Cardiac fibroblast (primary cell): Measurements from ENCODE around the gene CLPSL1.
A peak's percentile ranks its signal among the peaks of the same experiment; 100 is the strongest.

Experiments used
- DNase-seq, 2 donors: peaks; one replicate each; pipeline versions ENCODE4 v3.0.0 to v3.0.0-alpha.2; 2010; ENCODE audit warnings: low read depth in 2 of 2
- H3K4me3 ChIP-seq, 2 donors: replicated peaks in 1 of 2; 1 replicate in 1 of 2; 2 replicates in 1 of 2; pipeline ENCODE4 v1.5.1; 2011; ENCODE audit warnings: low read depth in 2 of 2, low read length in 2 of 2, mild to moderate bottlenecking in 2 of 2, moderate library complexity in 1 of 2
- CTCF ChIP-seq: IDR thresholded peaks from one replicate; pipeline ENCODE4 v1.5.1; 2011; ENCODE audit warnings: low read depth, mild to moderate bottlenecking, low read length, inconsistent platforms

Gene CLPSL1

GRCh38 chr6:35823601-35824000 is 42.8 kb downstream of the CLPSL1 start:
- DNase-seq, result no peak
- H3K4me3 ChIP-seq, result no peak overlapping the region
- no peak for TF ChIP-seq CTCF

GRCh38 chr6:35824552-35825192 is 43.9 kb downstream of the CLPSL1 start:
- no peak overlapping the region for H3K4me3 ChIP-seq
- no peak for DNase-seq
- TF ChIP-seq CTCF, result no peak

DNA sequence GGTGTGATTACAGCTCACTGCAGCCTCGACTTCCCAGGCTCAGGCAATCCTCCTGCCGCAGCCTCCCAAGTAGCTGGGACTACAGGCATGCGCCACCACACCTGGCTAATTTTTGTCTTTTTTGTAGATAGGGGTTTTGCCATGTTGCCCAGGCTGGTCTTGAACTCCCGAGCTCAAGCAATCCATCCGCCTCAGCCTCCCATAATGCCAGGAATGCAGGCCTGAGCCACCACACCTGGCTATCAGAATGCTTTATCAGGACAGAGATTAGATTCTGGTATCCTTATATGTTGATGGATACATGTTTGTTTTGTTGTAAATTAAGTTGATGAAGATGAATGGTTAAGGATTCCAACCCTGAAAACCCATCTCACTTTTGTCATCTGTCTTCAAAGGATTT is 48.5 kb downstream of the CLPSL1 start:
- no peak overlapping the region for H3K4me3 ChIP-seq
- DNase-seq, result no peak
- TF ChIP-seq CTCF, result no peak

- no peak for DNase-seq
- TF ChIP-seq CTCF, result no peak
- no peak overlapping the region for H3K4me3 ChIP-seq
Measured at GRCh38 chr6:35831257-35832007, 50.6 kb downstream of the CLPSL1 start.

DNA sequence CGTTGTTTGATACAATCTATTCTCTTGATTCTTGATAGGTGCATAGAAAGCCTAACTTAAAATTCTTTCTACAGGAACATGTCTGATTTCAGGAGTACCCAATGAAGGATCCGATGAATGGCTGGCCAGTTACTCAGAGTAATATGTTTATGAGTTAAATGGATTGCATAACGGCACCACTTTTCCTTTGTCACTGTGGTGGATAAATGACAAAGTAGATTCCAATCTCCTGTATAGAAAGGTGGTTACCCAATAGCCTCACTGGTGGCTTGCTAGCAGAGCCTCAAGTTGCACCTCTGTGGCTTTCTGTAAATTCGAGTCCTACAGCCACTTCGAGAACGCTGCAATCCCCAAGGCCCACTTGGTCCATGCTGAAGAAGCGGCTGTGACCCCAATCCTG is 52.7 kb downstream of the CLPSL1 start:
- H3K4me3 ChIP-seq, result no peak overlapping the region
- peak in 1 of 2 donors; percentile 37 for DNase-seq
- no peak for TF ChIP-seq CTCF
